NCI-H1930 (cell line): Measurements from ENCODE around the gene PDE7B.
"Not testable (repeated sequence)": the region's sequence is repeated elsewhere in the genome, so short reads cannot be mapped to it uniquely, and the experiment has no call there.

Experiments
- DNase-seq, 2 experiments: peaks; one replicate each; lab custom pipeline; 2025; lab: John Stamatoyannopoulos, UW

Gene PDE7B

DNA sequence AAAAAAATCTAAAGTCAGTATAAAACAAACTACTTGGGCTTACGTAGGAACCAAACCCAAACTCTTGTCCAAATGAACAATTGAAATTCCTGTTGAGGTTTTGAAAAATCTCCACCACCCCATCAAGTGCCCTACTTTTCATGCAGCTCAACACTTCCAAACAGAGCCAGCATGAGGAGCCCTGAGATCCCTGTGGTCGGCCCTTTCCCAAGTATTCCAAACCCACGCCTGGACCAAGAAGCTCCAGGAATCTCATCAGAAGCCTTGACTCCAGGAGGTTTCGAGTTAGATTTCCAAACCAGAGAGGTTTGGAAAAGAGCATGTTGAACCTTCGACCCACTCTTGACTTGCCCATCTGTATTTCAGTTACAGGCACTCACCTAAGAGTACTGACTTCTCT is 219.3 kb downstream of the PDE7B start:
- DNase-seq, result no peak

DNA sequence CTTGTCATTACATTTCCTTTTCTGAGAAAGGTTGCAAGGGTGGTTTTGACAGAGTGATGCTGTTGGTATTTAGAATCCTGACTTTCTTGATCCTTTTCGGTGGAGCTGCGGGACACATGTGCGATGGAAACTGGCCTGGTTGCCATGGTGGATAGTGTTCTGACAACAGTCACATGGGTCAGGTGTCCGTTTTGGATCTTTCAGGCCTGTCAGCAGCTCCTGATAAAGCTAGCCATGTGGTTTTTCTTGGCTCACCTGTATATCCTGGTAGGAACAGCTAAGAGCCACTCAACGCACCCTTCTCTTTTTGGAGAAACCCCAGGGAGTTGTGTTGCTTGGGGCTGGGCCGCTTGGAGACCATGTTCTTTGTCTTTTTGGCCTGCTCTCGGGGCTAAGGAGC is 221.2 kb downstream of the PDE7B start:
- no peak for DNase-seq

- no peak for DNase-seq
These were observed 221.7 kb downstream of the PDE7B start for GRCh38 chr6:136073216-136073615.

GRCh38 chr6:136076496-136076895 is 225.0 kb downstream of the PDE7B start:
- DNase-seq, result no peak

DNA sequence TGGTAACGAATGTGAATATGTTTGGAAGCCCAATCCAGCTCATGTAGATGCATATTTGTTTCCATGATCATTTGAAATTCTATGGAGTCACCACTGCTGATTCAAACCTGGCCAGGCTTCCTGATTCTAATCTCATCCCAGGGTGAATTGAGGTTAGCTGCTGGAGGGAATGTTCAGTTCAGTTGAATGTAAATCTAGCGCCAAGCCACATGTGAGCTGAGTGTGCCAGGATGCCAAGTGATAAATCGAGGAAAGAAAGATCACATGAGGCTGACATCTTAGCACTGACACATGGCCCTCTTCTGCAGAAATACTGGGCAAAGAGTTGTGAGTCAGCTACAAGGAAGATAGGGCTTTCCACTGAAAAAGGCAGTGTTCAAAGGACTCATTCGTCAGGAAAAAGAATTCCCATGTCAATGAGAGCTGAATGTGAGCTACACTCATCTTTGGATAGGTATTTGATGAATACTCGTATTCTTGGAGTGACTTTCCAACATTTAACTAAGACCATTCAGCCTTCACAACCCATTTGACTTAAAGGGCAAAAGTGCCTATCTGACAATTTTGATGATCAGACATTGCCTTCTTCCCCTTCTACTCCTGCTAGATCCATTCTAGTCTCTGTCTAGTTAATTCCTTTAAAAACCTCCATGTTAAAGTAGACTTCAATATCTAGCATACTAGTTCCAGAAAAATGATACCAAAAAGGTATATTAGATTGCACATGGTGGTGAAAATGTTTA is 226.5 kb downstream of the PDE7B start:
- no peak for DNase-seq

DNA sequence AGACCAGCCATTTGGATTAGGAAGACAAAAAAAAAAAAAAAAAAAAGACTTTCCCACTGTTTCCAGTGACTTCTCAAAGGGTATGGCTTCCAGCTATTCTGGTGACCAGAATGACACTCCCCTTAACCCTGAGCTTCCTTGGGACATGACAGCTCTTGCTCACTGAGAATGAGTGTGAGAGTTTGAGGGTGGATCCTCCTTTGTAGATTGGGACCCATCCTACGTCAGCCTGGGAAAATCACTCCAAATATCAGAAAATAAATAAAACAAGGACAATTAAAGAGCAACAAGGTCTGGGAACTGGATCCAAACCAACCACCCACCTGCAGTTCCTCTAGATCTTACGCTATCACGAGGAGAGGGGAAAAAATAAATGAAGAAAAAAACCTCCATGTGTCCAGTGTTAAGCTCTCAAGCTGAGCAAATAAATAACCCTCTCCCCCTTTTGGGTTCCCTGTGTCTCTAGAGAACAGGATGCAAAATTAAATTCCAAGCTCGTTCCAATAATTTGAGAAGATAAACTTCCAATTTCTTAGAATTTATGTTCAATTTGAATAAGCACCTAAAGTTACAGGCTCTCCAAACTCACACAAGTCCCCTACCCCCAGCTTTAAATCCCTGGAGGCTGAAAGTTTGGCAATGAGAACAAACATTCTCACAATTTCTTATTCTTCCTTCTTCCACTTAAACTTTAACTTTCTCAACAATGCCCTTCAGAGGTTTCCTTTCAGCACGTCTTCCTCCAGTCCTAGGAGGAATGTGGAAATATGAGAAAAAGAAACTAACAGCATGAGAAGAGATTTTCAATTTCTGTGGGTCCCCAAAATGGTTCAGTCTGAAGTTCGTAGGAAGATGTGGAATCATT is 228.4 kb downstream of the PDE7B start:
- no peak for DNase-seq

- DNase-seq, result no peak
These were observed 232.0 kb downstream of the PDE7B start for GRCh38 chr6:136083540-136083939.

DNA sequence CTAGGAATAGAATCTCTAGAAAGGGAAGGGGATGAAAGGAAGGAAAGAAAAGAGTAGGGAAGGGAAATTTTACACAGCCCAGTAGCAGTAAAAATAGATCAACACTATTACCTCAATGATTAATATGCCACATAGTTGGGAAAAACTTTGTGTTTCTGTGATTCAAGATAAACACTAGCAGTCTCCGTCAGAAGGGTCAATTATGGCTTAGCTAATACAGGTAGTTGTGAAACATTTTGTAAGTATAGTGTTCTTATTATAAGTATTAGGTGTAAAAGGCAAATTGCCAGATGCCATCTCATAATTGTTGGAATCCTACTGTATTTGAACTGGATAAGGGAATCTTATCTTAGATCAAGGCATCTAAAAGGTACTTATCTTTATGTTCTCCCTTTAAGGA is 232.9 kb downstream of the PDE7B start:
- no peak for DNase-seq

DNA sequence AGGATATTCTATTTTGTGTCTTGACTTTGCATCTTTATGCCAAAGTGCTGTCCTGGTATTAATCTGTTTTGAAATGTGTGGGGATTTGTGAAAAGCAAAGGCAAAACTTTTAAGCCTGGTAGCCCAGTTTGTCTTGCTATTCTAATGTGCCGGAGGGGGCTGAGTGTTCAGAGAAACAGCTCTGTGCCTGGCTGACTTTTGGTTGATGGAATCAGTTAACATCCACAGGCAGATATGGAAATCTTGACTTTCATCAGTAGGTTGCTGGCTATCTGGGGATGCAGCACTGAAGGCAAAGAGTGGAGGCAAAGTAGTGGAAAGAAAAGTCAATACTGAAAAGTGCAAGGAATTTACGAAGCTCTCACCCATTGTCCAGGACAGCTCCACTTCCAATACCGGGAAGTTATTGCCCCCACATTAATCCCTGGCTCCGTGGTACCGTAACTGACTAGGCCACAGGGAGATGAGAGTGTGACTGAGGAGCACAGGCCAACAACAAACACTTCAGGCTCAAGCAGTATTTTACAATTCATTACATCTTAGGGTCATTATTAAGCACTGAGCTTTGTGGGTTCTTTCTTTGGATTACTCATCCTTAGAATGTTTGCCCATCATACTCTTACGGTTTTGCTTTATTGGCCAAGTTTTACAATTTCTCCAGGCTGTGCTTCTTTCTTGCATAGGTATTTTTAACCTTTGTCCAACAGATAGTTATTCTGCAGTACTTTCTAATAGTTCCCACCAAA is 234.0 kb downstream of the PDE7B start:
- DNase-seq, result no peak

DNA sequence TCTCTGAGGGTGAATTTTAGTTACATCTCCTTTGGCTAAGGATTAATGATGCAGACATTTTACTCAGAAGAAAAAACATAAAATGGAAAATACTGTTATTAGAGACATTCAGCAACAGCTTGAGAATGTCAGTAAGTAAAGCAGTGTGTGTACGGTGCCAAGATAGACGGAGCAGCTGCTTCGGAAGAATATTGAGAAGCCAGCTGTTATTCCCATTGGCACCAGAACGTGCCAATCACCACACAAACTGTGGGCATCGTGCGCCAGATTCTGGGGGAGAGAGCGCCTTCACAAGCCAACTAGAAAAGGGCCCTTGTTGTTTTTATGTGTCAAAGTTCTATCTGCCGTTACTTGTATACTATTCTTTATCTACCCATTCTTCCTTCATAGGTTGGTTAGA is 235.2 kb downstream of the PDE7B start:
- no peak for DNase-seq

- no peak for DNase-seq
These were observed 236.5 kb downstream of the PDE7B start for GRCh38 chr6:136087986-136088385.

- no peak for DNase-seq
These were observed 237.2 kb downstream of the PDE7B start for GRCh38 chr6:136088693-136089092.

DNA sequence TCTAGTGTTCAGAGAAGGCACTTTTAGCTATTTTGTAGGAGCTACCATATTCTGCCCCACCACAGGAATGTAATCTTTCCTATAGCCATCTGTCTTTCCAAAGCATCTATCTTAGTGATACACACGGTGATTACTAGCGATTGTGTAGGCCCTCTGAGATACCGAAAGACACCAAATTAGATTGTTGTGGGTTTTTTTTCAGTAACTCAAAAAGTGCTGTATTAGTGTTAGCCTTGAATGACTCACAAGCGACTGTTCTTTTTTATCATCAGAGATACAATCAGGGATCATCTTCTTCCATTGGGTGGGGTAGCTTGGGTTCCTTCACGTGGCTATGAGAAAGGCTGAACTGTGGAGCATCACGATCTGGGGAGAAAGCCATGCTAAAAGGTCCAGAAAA is 238.4 kb downstream of the PDE7B start:
- no peak for DNase-seq

DNA sequence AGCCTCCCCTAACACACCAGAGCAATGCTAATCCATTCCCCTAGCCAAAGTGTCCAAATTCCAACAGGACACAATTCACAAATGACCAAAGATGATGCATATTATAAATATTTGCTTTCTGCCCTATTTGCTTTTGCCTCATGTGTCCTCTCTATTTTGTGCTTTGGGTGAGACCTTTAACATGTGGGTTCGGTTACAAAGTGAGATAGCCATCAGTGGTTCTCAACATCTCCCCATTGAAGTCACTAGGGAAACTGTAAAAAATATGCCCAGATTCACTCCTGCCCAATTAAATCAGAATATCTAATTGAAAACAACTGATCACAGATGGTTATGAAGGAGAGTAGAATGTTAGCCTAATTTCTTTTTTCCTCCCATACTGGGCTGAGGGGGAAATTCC is 239.4 kb downstream of the PDE7B start:
- no peak for DNase-seq

- DNase-seq, result no peak
These were observed 241.4 kb downstream of the PDE7B start for GRCh38 chr6:136092897-136093296.

DNA sequence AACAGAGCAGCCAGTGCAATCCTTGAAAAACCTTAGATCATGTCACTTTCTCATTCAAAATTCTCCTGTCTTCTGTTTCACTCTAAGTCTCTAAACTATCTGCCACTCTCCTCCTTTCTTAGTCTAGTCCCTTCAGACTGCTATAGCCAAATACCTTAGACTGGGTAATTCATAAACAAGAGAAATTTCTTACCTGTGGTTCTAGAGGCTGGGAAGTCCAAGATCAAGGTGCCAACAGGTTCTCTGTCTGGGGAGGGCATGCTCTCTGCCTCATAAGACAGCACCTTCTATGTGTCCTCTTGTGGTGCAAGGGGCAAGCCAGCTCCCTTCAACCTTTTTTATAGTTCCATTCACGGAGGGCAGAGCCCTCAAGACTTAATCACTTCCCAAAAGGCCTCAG is 242.3 kb downstream of the PDE7B start:
- no peak for DNase-seq

GRCh38 chr6:136094812-136095211 is 243.3 kb downstream of the PDE7B start:
- no peak for DNase-seq

GRCh38 chr6:136095986-136096385 is 244.5 kb downstream of the PDE7B start:
- no peak for DNase-seq

GRCh38 chr6:136102991-136103688 is 251.6 kb downstream of the PDE7B start:
- DNase-seq, result no peak

DNA sequence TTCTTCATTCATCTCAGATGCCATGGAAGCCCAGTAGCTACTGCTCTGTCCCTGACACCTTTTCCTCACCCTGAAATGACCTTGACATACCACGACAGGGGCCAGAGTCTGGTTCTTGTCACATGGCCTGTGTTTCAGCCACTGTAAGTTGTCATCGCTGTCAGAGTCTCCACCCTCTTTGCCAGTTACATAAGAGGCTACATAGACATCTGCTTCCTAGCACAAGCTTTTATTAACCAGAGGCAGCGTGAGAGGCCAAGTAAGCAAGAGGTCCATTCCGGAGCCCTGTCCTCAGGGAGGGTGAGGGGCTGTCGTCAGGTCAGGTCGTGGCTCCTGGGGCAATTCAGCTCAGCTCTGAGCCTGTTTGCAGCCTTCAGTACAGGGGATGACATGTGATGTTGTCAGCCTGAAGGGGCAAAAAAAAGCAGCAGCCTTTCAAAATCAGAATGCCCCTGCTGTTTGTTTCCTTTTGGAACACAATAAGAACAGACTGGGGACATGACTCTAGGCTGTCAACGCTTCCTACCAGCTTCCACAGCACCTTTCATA is 252.3 kb downstream of the PDE7B start:
- DNase-seq, result no peak

DNA sequence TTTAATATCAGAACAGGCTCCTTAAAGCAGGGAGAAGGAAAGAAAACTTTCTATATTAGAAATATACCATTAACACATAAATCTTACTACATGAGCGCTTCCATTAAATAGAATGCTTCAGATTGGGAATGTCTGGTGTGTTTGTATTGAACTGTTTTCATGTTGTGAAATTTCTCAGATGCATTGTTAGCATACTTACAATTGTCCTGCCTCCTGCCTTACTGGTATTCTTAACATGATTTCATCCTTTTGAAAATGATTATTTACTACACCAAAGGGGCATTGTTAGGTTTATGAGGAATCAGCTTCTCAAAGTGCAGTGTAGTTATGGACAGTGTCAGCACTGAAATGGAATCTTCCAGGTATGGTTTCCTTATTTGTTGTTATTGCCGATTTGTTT is 253.1 kb downstream of the PDE7B start:
- DNase-seq, result no peak

DNA sequence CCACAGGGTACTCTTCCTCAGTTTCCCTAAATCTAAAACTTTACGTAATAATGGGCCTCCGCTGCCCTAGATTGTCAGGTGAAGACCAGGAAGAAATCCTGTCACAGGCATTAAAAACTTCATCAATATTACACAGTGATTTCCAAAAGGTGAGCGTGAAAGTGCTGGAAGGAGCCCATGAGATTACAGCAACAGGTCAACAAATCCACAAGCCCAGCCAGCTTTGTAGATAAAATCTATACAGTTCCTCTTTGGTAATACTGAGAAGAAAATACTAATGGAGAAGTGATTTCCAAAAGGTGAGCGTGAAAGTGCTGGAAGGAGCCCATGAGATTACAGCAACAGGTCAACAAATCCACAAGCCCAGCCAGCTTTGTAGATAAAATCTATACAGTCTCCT is 254.3 kb downstream of the PDE7B start:
- not testable (repeated sequence) for DNase-seq
